HepG2 (cell line): ENCODE data around the gene FBXO41. TPM values are rescaled to one million over a fixed set of nuclear protein-coding genes. Genes with fewer than 3 reads are reported as not detected.

Source experiments
- ASH2L ChIP-seq: fragments of 300-600, 200-600 bp; sonication (generic); IDR thresholded peaks from 2 replicates; pipeline ENCODE4 v1.7.0; 2017; ENCODE audit warnings: low read depth, mild to moderate bottlenecking, moderate library complexity, mixed read lengths, low read length; ENCODE audit not compliant: insufficient read length
- ATF7 ChIP-seq, 2 experiments: fragments of 450-650 bp in 1 of 2; sonication (generic) in 1 of 2; formaldehyde crosslinking in 1 of 2; IDR thresholded peaks; 2 replicates each; pipeline versions ENCODE4 v1.4.0 to v1.6.1; 2016 to 2020; ENCODE audit warnings: antibody characterized with exemption in 1 of 2, mild to moderate bottlenecking in 1 of 2, missing genetic modification reagents in 1 of 2
- ELF4 ChIP-seq: sonication (generic); formaldehyde crosslinking; IDR thresholded peaks from 2 replicates; pipeline ENCODE4 v1.5.0; 2020; ENCODE audit warnings: missing genetic modification reagents, mild to moderate bottlenecking, moderate library complexity, borderline replicate concordance
- ETS1 ChIP-seq: sonication (generic); formaldehyde crosslinking; IDR thresholded peaks from 2 replicates; pipeline ENCODE4 v1.4.0; 2020; ENCODE audit warnings: missing genetic modification reagents
- GABPA ChIP-seq, 2 experiments: IDR thresholded peaks; 2 replicates each; pipeline ENCODE4 v1.6.1; 2011 to 2016; ENCODE audit warnings: low read depth in 2 of 2, low read length in 1 of 2, missing biosample characterization in 1 of 2, missing genetic modification characterization in 1 of 2
- HNRNPK ChIP-seq: fragments of 200-400 bp; formaldehyde crosslinking; IDR thresholded peaks from 2 replicates; pipeline ENCODE4 v1.6.1; 2018; ENCODE audit warnings: low read length, low read depth, moderate library complexity, mild to moderate bottlenecking; ENCODE audit not compliant: poor library complexity, severe bottlenecking
- MATR3 ChIP-seq: sonication (generic); formaldehyde crosslinking; IDR thresholded peaks from 2 replicates; pipeline ENCODE4 v1.4.0; 2020; ENCODE audit warnings: missing genetic modification reagents
- NFIC ChIP-seq: IDR thresholded peaks from 2 replicates; pipeline ENCODE4 v1.6.1; 2012; ENCODE audit warnings: mild to moderate bottlenecking, low read length, inconsistent platforms
- PHB2 ChIP-seq: fragments of 450-650 bp; IDR thresholded peaks from 2 replicates; pipeline ENCODE4 v1.6.1; 2018; ENCODE audit not compliant: partially characterized antibody
- RAD21 ChIP-seq: fragments of 450-650 bp; formaldehyde crosslinking; IDR thresholded peaks from 2 replicates; pipeline ENCODE4 v1.5.0; 2020; ENCODE audit warnings: mild to moderate bottlenecking
- REL ChIP-seq: sonication (generic); formaldehyde crosslinking; conservative IDR thresholded peaks from 2 replicates; pipeline ENCODE4 v1.8.0; 2022; ENCODE audit warnings: mild to moderate bottlenecking, missing genetic modification reagents, moderate library complexity
- RELA ChIP-seq: sonication (generic); formaldehyde crosslinking; IDR thresholded peaks from 2 replicates; pipeline ENCODE4 v1.4.0; 2020; ENCODE audit warnings: missing genetic modification reagents
- RFX5 ChIP-seq: IDR thresholded peaks from 2 replicates; pipeline ENCODE4 v1.6.1; 2011; ENCODE audit warnings: low read depth, low read length, improper control_type of control experiment
- TAF1 ChIP-seq: sonication (generic); formaldehyde crosslinking; IDR thresholded peaks from 2 replicates; pipeline ENCODE4 v1.4.0; 2020; ENCODE audit warnings: missing genetic modification reagents
- TBX3 ChIP-seq: fragments of 450-650 bp; IDR thresholded peaks from 2 replicates; pipeline ENCODE4 v1.6.1; 2017; ENCODE audit warnings: antibody characterized with exemption, mild to moderate bottlenecking, inconsistent platforms, borderline replicate concordance
- TMF1 ChIP-seq: sonication (generic); formaldehyde crosslinking; IDR thresholded peaks from 2 replicates; pipeline ENCODE4 v1.8.1; 2022; ENCODE audit warnings: low read depth, missing genetic modification reagents
- ZC3H13 ChIP-seq: sonication (generic); formaldehyde crosslinking; IDR thresholded peaks from 2 replicates; pipeline ENCODE4 v1.8.1; 2023; ENCODE audit warnings: mild to moderate bottlenecking, missing genetic modification reagents, moderate library complexity
- ZFP36L1 ChIP-seq: sonication (generic); formaldehyde crosslinking; IDR thresholded peaks from 2 replicates; pipeline ENCODE4 v1.8.0; 2022; ENCODE audit warnings: mild to moderate bottlenecking, missing genetic modification reagents, moderate library complexity
- ZNF543 ChIP-seq: sonication (generic); formaldehyde crosslinking; IDR thresholded peaks from 2 replicates; pipeline ENCODE4 v1.4.0; 2020; ENCODE audit warnings: mild to moderate bottlenecking, missing genetic modification reagents
- ZNF558 ChIP-seq: sonication (generic); formaldehyde crosslinking; IDR thresholded peaks from 2 replicates; pipeline ENCODE4 v1.9.0; 2022; ENCODE audit warnings: mild to moderate bottlenecking, missing genetic modification reagents, borderline replicate concordance
- ZSCAN30 ChIP-seq: sonication (generic); formaldehyde crosslinking; IDR thresholded peaks from 2 replicates; pipeline ENCODE4 v1.5.0; 2020; ENCODE audit warnings: mild to moderate bottlenecking, missing genetic modification reagents
- polyA plus RNA-seq, 8 experiments: library from polyadenylated mRNA; depleted of rRNA in 3 of 8; stranded (reverse) in 7 of 8; unstranded in 1 of 8; fragments of >200 nt; fragmentation: Illumina TruSeq in 4 of 8; extraction: Trizol in 4 of 8; gene quantifications; 2 replicates each; pipeline versions ENCODE4 v1.2.1 to v1.2.3, GENCODE V29; 2011 to 2016; ENCODE audit warnings: low read depth in 4 of 8, missing spikeins in 1 of 8, mixed read lengths in 1 of 8; ENCODE audit not compliant: insufficient read depth in 1 of 8
- total RNA-seq, 5 experiments: library from RNA; depleted of rRNA; stranded (reverse); fragments of >200 nt; fragmentation: Illumina TruSeq; extraction: Trizol; gene quantifications; 2 replicates each; pipeline ENCODE4 v1.2.3, GENCODE V29; 2016; ENCODE audit warnings: low read depth in 1 of 5
- TF ChIP-seq, protein P1 (sequence below): sonication (generic); formaldehyde crosslinking; IDR thresholded peaks from 2 replicates; pipeline ENCODE4 v1.5.1; 2020; ENCODE audit warnings: mild to moderate bottlenecking, missing genetic modification reagents, borderline replicate concordance
- TF ChIP-seq, protein P2 (sequence below): sonication (generic); formaldehyde crosslinking; IDR thresholded peaks from 2 replicates; pipeline ENCODE4 v1.8.0; 2022; ENCODE audit warnings: missing genetic modification reagents, mild to moderate bottlenecking, inconsistent platforms, borderline replicate concordance
- TF ChIP-seq, protein P3 (sequence below): sonication (generic); formaldehyde crosslinking; IDR thresholded peaks from 2 replicates; pipeline ENCODE4 v1.4.0; 2020; ENCODE audit warnings: missing genetic modification reagents

FBXO41 gene
- total and polyA plus RNA-seq, 2 of the 13 experiments (the other 11 are each of a cell fraction or from before 2014, with no cell fraction given) = 4.2 to 10.3 TPM

- TF ChIP-seq REL (CRISPR knock-in tag) (peak; percentile 80; the same call in 1 of the 2 replicates), ZSCAN30 (CRISPR knock-in tag) (no peak), TMF1 (peak; percentile 37; the same call in 1 of the 2 replicates), TAF1 (CRISPR knock-in tag) (no peak; the same call in 1 of the 2 replicates), ELF4 (CRISPR knock-in tag) (0 out of 2 replicates have a peak, but pooled peaks have one; percentile 2), ZFP36L1 (peak; percentile 97), ZC3H13 (CRISPR knock-in tag) (peak; percentile 69; the same call in 1 of the 2 replicates), ETS1 (CRISPR knock-in tag) (no peak), ZNF558 (CRISPR knock-in tag) (peak; percentile 82; the same call in 1 of the 2 replicates), ATF7 (IDR thresholded peaks at IDR 0.05) (no peak), ATF7 (CRISPR knock-in tag; IDR thresholded peaks at IDR 0.05) (no peak), ZNF543 (CRISPR knock-in tag) (no peak), PHB2 (no peak), GABPA (IDR thresholded peaks at IDR 0.05; ENCODE audit: low read depth, low read length) (peak; percentile 38), GABPA (CRISPR knock-in tag; IDR thresholded peaks at IDR 0.05; ENCODE audit: low read depth) (peak; percentile 74), RAD21 (CRISPR knock-in tag) (0 out of 2 replicates have a peak, but pooled peaks have one; percentile 25), MATR3 (CRISPR knock-in tag) (peak; percentile 95; the same call in 1 of the 2 replicates), TBX3 (peak; percentile 65; the same call in 1 of the 2 replicates), RFX5 (peak; percentile 60; the same call in 1 of the 2 replicates), NFIC (no peak), HNRNPK (no peak), ASH2L (peak; percentile 10), RELA (CRISPR knock-in tag) (no peak)
- TF ChIP-seq, protein P1, sequence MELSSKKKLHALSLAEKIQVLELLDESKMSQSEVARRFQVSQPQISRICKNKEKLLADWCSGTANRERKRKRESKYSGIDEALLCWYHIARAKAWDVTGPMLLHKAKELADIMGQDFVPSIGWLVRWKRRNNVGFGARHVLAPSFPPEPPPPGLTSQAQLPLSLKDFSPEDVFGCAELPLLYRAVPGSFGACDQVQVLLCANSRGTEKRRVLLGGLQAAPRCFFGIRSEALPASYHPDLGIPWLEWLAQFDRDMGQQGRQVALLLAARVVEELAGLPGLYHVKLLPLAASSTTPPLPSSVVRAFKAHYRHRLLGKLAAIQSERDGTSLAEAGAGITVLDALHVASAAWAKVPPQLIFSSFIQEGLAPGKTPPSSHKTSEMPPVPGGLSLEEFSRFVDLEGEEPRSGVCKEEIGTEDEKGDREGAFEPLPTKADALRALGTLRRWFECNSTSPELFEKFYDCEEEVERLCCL (CRISPR knock-in tag) = peak; percentile 7; the same call in 1 of the 2 replicates
- TF ChIP-seq, protein P2, sequence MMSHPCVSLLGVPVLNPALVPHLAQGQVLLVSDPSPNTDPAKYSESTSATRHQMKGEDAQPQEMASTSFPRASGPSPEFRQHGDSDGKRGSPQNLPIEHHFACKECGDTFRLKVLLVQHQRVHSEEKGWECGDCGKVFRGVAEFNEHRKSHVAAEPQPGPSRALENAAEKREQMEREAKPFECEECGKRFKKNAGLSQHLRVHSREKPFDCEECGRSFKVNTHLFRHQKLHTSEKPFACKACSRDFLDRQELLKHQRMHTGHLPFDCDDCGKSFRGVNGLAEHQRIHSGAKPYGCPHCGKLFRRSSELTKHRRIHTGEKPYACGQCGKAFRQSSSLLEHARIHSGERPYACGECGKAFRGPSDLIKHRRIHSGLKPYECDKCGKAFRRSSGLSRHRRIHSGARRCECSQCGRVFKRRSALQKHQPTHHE = peak; percentile 92
- TF ChIP-seq, protein P3, sequence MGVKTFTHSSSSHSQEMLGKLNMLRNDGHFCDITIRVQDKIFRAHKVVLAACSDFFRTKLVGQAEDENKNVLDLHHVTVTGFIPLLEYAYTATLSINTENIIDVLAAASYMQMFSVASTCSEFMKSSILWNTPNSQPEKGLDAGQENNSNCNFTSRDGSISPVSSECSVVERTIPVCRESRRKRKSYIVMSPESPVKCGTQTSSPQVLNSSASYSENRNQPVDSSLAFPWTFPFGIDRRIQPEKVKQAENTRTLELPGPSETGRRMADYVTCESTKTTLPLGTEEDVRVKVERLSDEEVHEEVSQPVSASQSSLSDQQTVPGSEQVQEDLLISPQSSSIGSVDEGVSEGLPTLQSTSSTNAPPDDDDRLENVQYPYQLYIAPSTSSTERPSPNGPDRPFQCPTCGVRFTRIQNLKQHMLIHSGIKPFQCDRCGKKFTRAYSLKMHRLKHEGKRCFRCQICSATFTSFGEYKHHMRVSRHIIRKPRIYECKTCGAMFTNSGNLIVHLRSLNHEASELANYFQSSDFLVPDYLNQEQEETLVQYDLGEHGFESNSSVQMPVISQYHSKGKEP = no peak; the same call in 1 of the 2 replicates
Observed at GRCh38 chr2:73233154-73233931, 50.9 kb downstream of the FBXO41 start, which contains the start of gene PRADC1 (continued).
